HG02623 (cell line): ENCODE results near the gene ZNF43.
"Not testable (repeated sequence)": the region's sequence is repeated elsewhere in the genome, so short reads cannot be mapped to it uniquely, and the experiment has no call there.

Experiments
- ATAC-seq: cut with Tn5 transposase; IDR thresholded peaks from one replicate; pipeline ENCODE4 v1.9.1; 2021; ENCODE audit warnings: moderate library complexity; ENCODE audit not compliant: unreplicated experiment

The ZNF43 gene

DNA sequence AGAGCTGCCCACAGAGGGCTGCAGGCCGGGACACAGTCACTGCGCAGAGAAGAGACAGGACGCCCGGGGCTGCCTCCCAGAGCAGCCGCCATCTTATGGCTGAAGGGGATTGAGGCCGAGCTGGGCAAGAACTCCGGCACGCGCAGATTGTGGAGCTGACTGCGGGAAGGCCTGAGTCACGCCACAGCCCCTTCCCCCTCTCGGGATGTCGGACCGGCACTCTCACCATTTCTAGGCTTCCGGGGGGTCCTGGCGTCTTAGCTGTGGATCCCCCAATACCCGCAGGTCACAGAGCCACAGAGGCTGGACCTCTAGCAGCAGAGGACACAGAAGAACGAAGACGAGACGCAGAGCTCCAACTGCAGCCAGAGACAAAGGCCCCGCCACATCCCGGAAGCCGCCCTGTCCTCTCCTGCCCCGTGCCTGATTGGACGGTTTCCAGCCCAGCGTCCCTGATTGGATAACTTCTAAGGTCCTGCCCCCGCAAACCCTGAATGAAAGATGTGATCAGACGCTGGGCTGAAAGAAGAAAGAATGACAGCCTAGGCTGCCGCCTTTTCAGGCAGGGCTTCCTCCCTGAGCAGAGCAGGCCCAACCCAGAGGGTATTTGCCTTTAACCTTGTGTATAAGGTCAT, at the start of gene ZNF43:
TSS of gene ZNF43 (minus strand) at position 373 of the 635 bp plus-strand sequence. CDS start at position 229, 144 bp downstream.
- ATAC-seq: peak; percentile 97

DNA sequence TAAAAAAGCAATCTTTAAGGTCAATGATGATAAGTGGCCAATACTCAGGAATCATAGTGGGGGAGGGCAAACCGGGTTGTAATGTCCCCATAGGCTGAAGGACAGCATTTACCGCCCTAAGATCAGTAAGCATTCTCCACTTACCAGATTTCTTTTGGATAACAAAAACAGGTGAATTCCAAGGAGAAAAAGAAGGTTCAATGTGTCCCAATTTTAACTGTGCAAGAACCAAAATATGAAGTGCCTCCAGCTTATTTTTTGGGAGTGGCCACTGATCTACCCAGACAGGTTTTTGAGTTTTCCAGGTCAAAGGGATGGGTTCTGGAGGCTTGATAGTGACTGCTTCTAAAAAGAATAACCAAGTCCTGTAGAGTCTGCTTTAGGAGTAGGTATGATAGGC, 49.5 kb upstream of the ZNF43 start:
- not testable (repeated sequence) for ATAC-seq

DNA sequence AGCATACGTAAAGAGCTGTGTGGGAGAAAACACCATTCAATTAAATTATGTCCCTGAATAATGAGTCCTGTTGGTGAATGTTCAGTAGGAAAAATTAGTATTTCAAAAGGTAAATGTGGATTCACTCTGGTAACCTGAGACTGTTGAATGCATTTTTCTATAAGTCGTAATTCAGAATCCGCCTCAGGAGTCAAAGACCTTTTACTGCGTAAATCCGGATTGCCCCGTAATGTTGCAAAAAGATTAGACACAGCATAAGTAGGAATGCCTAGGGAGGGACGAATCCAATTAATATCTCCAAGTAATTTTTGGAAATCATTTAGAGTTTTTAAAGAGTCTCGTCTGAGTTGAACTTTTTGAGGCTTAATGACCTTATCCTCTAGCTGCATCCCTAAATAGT, 48.8 kb upstream of the ZNF43 start:
- ATAC-seq: not testable (repeated sequence)

DNA sequence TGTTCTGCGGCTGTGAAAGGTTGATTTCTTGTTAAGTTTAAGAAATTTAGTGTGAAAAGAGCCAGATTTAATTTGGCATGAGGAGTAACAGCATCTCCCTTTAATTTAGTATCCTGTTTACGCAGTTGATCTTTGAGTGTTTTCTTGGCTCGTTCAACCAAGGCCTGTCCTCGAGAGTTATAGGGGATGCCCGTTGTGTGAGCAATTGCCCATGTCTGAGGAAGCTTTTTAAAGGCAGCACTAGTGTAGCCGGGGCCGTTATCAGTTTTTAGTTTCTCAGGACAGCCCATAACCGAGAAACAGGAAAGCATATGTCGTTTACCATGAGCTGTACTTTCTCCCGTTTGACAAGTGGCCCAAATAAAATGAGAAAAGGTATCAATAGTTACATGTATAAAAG, 47.5 kb upstream of the ZNF43 start:
- no peak for ATAC-seq

- not testable (repeated sequence) for ATAC-seq
These were observed 44.8 kb upstream of the ZNF43 start for GRCh38 chr19:21880761-21881160.

- ATAC-seq: no peak
These were observed 42.7 kb upstream of the ZNF43 start for GRCh38 chr19:21878646-21879045.

DNA sequence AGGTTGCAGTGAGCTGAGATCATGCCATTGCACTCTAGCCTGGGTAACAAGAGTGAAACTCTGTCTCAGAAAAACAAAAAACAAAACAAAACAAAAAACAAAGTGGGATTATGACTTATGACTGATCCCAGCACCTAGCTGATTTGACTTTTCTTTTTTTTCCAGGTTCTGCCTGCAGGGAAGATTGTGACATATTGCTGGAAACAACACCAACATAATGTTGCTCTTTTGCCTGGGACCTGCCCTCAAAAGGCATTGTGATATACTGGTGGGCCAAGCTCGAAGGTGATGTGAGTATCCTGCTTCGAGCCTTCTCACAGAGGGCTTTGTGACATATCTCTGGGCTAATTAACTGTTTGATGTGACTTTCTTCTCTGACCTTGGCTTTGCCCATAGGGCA, 42.0 kb upstream of the ZNF43 start:
- no peak for ATAC-seq

GRCh38 chr19:21876608-21877007, 40.6 kb upstream of the ZNF43 start:
- not testable (repeated sequence) for ATAC-seq

GRCh38 chr19:21856773-21857514, 21.0 kb upstream of the ZNF43 start:
- ATAC-seq: no peak

GRCh38 chr19:21851596-21852345, 15.8 kb upstream of the ZNF43 start:
- ATAC-seq: peak; percentile 96

DNA sequence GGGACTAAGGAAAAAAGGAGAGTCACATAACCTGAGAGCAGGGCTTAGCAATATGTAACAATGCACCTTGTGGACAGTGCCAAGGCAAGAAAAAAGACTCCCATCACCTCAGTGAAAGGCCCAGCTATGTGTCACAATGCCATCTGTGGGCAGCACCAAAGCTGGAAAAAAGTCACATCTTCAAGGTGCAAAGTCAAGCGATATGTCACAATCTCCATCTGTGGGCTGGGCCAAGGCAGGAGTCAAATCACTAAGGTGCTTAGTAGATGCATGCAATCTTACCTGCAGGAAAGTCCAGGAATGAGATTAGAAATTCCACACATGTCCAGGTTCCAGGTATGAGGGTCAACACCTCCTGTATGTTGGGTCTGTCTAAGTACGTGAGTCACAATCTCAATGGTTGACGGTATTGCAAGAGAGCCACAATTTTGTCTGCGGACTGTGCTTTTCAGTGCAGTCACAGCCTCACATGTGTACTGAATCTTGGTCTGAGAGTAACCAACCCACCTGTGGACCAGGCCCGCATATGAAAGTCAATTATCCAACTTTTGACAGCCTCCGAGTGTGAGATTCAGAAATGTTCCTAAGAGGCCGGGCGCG, 14.8 kb upstream of the ZNF43 start:
- ATAC-seq: no peak

DNA sequence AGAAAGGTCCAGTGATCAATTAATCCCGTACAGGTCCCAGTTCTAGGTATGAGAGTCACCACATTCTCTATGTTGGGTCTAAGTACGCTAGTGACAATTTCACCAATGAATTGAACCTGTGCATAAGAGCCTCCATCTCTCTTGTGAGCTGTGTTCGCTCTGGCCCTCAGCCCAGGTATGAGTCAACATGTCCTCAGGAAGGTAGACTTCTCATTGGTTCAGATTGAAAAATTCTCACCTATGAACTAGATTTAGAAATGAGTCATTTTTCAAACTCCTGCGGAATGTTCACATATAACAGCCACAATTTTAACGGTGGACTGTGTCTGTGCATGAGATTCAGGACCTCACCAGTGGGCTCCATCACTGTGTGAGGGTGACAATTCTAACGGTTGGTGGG, 12.7 kb upstream of the ZNF43 start:
- no peak for ATAC-seq

- no peak for ATAC-seq
These were observed 7.1 kb upstream of the ZNF43 start for GRCh38 chr19:21843081-21843480.

- no peak for ATAC-seq
These were observed 5.6 kb upstream of the ZNF43 start for GRCh38 chr19:21841488-21842097.

GRCh38 chr19:21841081-21841480, 5.1 kb upstream of the ZNF43 start:
- ATAC-seq: no peak

- no peak for ATAC-seq
These were observed 4.0 kb upstream of the ZNF43 start for GRCh38 chr19:21839976-21840375.

GRCh38 chr19:21838646-21839045, 2.7 kb upstream of the ZNF43 start:
- no peak for ATAC-seq

DNA sequence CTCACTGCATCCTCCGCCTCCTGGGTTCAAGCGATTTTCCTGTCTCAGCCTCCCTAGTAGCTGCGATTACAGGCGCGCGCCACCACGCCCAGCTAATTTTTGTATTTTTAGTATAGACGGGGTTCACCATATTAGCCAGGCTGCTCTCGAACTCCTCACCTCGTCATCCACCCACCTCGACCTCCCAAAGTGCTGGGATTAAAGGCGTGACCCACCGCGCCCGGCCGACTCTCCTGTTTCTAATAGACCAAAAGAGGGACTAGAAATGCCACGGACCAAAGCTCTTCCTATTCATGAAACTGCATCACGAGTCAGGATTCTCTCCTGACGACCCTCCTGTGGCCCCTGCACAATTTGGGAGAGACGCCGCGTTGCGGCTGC, 563 bp downstream of the ZNF43 start:
- ATAC-seq: no peak

GRCh38 chr19:21833733-21834132, 2.2 kb downstream of the ZNF43 start:
- no peak for ATAC-seq

DNA sequence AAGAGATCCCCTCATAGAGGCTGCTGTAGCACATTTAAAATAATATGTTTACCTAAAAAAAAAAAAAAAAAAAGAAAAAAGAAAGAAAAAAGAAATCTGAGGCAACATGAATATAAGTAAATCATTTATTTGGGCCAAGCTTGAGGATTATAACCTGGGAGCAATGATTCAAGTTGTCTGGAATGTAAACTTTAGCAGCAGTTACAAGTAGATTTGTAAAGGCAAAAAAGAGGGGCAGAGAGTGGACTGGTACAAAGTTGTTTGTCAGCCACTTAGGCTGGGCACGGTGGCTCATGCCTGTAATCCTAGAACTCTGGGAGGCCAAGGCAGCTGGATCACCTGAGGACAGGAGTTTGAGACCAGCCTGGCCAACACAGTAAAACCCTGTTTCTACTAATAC, 11.3 kb downstream of the ZNF43 start:
- ATAC-seq: no peak

DNA sequence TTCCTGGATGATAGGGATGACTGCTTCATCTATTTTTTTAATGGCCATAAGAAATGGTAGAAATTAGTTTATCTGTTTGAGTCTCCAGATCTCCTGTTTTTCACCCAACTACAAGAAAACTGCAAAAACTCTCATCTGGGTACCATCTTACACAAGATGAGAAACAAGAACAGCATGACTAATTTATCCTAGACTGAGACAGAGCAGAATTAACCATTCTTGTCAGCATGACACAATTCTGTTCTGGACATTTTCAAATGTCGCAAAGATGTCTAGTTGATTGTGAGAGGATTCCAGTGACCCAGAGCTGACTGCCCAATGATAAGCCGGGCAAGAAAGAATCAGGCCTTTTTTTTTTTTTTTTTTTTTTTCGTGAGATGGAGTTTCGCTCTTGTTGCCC, 12.8 kb downstream of the ZNF43 start:
- ATAC-seq: no peak
